ENCODE measurements around the gene FABP3. TPM values are rescaled to one million over a fixed set of nuclear protein-coding genes. Genes with fewer than 3 reads are reported as not detected.

Gene FABP3
- polyA plus RNA-seq, 1 experiment, result 14.5 TPM

GRCh38 chr1:31408788-31409318 is 36.0 kb upstream of the FABP3 start:
- CTCF ChIA-PET, result interaction anchor here (0.6 to 5.2 kb wide), 3 partner anchors 12 to 14 kb away, joined by 3 to 40 read pairs (median 20); no protein-coding TSS in a partner anchor
- no peaks in the 10 kb centered on the region for H3K27me3 ChIP-seq (ENCODE audit: control insufficient read depth, insufficient read depth, low read length)
- no peak overlapping the region for H3K4me3 ChIP-seq (ENCODE audit: low read depth, low read length)
- no peak overlapping the region for H3K27ac ChIP-seq (ENCODE audit: low read depth, low read length)
- POLR2A ChIA-PET, result no interaction called here
- no peaks in the 10 kb centered on the region; the same call in 1 of the 2 replicates for H3K9me3 ChIP-seq (ENCODE audit: control insufficient read depth, insufficient read depth, low read length)
- DNase-seq (ENCODE audit: low read depth, low spot score), result no peak
- TF ChIP-seq CTCF (IDR thresholded peaks at IDR 0.05; ENCODE audit: low read depth, low read length), result no peak

GRCh38 chr1:31407029-31407626 is 34.3 kb upstream of the FABP3 start:
- no peak for TF ChIP-seq CTCF (IDR thresholded peaks at IDR 0.05; ENCODE audit: low read depth, low read length)
- Histone ChIP-seq H3K4me3 (ENCODE audit: low read depth, low read length) (no peak overlapping the region), H3K9me3 (ENCODE audit: control insufficient read depth, insufficient read depth, low read length) (no peaks in the 10 kb centered on the region), H3K27ac (ENCODE audit: low read depth, low read length) (no peak overlapping the region), H3K27me3 (ENCODE audit: control insufficient read depth, insufficient read depth, low read length) (no peaks in the 10 kb centered on the region)
- ChIA-PET CTCF (interaction anchor here (0.9 to 2.6 kb wide), 3 partner anchors 13 to 16 kb away, joined by 3 to 8 read pairs (median 3); no protein-coding TSS in a partner anchor), POLR2A (no interaction called here)
- no peak for DNase-seq (ENCODE audit: low read depth, low spot score)

GRCh38 chr1:31405578-31406245 is 32.8 kb upstream of the FABP3 start:
- no peak for DNase-seq (ENCODE audit: low read depth, low spot score)
- no peak for TF ChIP-seq CTCF (IDR thresholded peaks at IDR 0.05; ENCODE audit: low read depth, low read length)
- Histone ChIP-seq H3K27ac (ENCODE audit: low read depth, low read length) (no peak overlapping the region), H3K4me3 (ENCODE audit: low read depth, low read length) (no peak overlapping the region), H3K9me3 (ENCODE audit: control insufficient read depth, insufficient read depth, low read length) (no peaks in the 10 kb centered on the region), H3K27me3 (ENCODE audit: control insufficient read depth, insufficient read depth, low read length) (no peaks in the 10 kb centered on the region)
- CTCF ChIA-PET, result interaction anchor here (0.5 to 2.6 kb wide), 4 partner anchors 11 to 1245 kb away, joined by 3 to 8 read pairs (median 3); partner anchors contain the start of gene RBBP4
- POLR2A ChIA-PET, result no interaction called here

- POLR2A ChIA-PET, result interaction anchor here (0.6 kb wide), 1 partner anchor 10 kb away, joined by 3 read pairs; no protein-coding TSS in a partner anchor
- Histone ChIP-seq H3K27me3 (ENCODE audit: control insufficient read depth, insufficient read depth, low read length) (no peaks in the 10 kb centered on the region), H3K9me3 (ENCODE audit: control insufficient read depth, insufficient read depth, low read length) (no peaks in the 10 kb centered on the region), H3K4me3 (ENCODE audit: low read depth, low read length) (no peak overlapping the region), H3K27ac (ENCODE audit: low read depth, low read length) (no peak overlapping the region)
- DNase-seq (ENCODE audit: low read depth, low spot score), result no peak
- TF ChIP-seq CTCF (IDR thresholded peaks at IDR 0.05; ENCODE audit: low read depth, low read length), result peak; percentile 31
- CTCF ChIA-PET, result interaction anchor here (0.7 to 13.4 kb wide), 3 partner anchors 21 to 148 kb away, joined by 3 to 238 read pairs (median 4); no protein-coding TSS in a partner anchor
These were observed 28.4 kb upstream of the FABP3 start for GRCh38 chr1:31401241-31401640.

GRCh38 chr1:31400393-31400792 is 27.5 kb upstream of the FABP3 start:
- H3K9me3 ChIP-seq (ENCODE audit: control insufficient read depth, insufficient read depth, low read length), result no peaks in the 10 kb centered on the region
- H3K27me3 ChIP-seq (ENCODE audit: control insufficient read depth, insufficient read depth, low read length), result no peaks in the 10 kb centered on the region
- no peak for TF ChIP-seq CTCF (IDR thresholded peaks at IDR 0.05; ENCODE audit: low read depth, low read length)
- CTCF ChIA-PET, result interaction anchor here (0.6 to 13.4 kb wide), 4 partner anchors 22 to 149 kb away, joined by 3 to 238 read pairs (median 5); no protein-coding TSS in a partner anchor
- H3K27ac ChIP-seq (ENCODE audit: low read depth, low read length), result no peak overlapping the region
- DNase-seq (ENCODE audit: low read depth, low spot score), result no peak
- H3K4me3 ChIP-seq (ENCODE audit: low read depth, low read length), result no peak overlapping the region
- POLR2A ChIA-PET, result no interaction called here
